Central memory CD8-positive, alpha-beta T cell (primary cell): ENCODE measurements around the gene ANKRD65.
A peak's percentile ranks its signal among the peaks of the same experiment; 100 is the strongest.

Experiments used
- ATAC-seq: fragments of 150-1000 bp; cut with Tn5 transposase; replicated peaks from 2 replicates; pipeline ENCODE4 v1.10.0; 2022; ENCODE audit warnings: mild to moderate bottlenecking, moderate FRiP score, moderate number of reproducible peaks; ENCODE audit not compliant: poor library complexity, severe bottlenecking; ENCODE audit errors: extremely low read depth
- DNase-seq, 2 donors: peaks; one replicate each; pipeline ENCODE4 v3.0.0; 2021; ENCODE audit warnings: low spot score in 2 of 2
- H3K27ac Mint-ChIP-seq: one replicate; pipeline ENCODE4 v1.8.0; 2022; ENCODE audit warnings: low read depth, mild to moderate bottlenecking, moderate library complexity, mixed read lengths
- H3K27me3 Mint-ChIP-seq: one replicate; pipeline ENCODE4 v1.8.0; 2022; ENCODE audit warnings: mixed read lengths
- H3K36me3 Mint-ChIP-seq: one replicate; pipeline ENCODE4 v1.8.0; 2022; ENCODE audit warnings: mild to moderate bottlenecking, moderate library complexity, mixed read lengths; ENCODE audit not compliant: insufficient read depth
- H3K4me1 Mint-ChIP-seq: one replicate; pipeline ENCODE4 v1.8.0; 2022; ENCODE audit warnings: mixed read lengths
- H3K4me3 Mint-ChIP-seq: one replicate; pipeline ENCODE4 v1.8.0; 2022; ENCODE audit warnings: mild to moderate bottlenecking, moderate library complexity, mixed read lengths
- H3K9me3 Mint-ChIP-seq: one replicate; pipeline ENCODE4 v1.8.0; 2022; ENCODE audit warnings: mixed read lengths

The ANKRD65 gene

GRCh38 chr1:1438531-1439381 lies 17.7 kb upstream of the ANKRD65 start:
- H3K4me1 Mint-ChIP-seq = no peaks in the 10 kb centered on the region
- H3K9me3 Mint-ChIP-seq = no peaks in the 10 kb centered on the region
- no peak overlapping the region for H3K27ac Mint-ChIP-seq
- H3K4me3 Mint-ChIP-seq = no peak overlapping the region
- H3K36me3 Mint-ChIP-seq = no peaks in the 10 kb centered on the region
- peaks cover 18% of the 10 kb centered on the region for H3K27me3 Mint-ChIP-seq
- no peak for ATAC-seq
- DNase-seq = no peak

GRCh38 chr1:1437904-1438376 lies 16.9 kb upstream of the ANKRD65 start:
- no peaks in the 10 kb centered on the region for H3K4me1 Mint-ChIP-seq
- no peak overlapping the region for H3K27ac Mint-ChIP-seq
- ATAC-seq (no peak), DNase-seq (no peak)
- H3K36me3 Mint-ChIP-seq = no peaks in the 10 kb centered on the region
- peaks cover 18% of the 10 kb centered on the region for H3K27me3 Mint-ChIP-seq
- no peak overlapping the region for H3K4me3 Mint-ChIP-seq
- no peaks in the 10 kb centered on the region for H3K9me3 Mint-ChIP-seq

GRCh38 chr1:1437033-1437903 lies 16.2 kb upstream of the ANKRD65 start:
- ATAC-seq = no peak
- Mint-ChIP-seq H3K9me3 (no peaks in the 10 kb centered on the region), H3K36me3 (no peaks in the 10 kb centered on the region), H3K4me3 (no peak overlapping the region), H3K27ac (no peak overlapping the region), H3K27me3 (peaks cover 25% of the 10 kb centered on the region), H3K4me1 (no peaks in the 10 kb centered on the region)
- no peak for DNase-seq

- no peaks in the 10 kb centered on the region for H3K9me3 Mint-ChIP-seq
- H3K27ac Mint-ChIP-seq = no peak overlapping the region
- ATAC-seq = no peak
- no peak for DNase-seq
- peaks cover 28% of the 10 kb centered on the region for H3K27me3 Mint-ChIP-seq
- no peaks in the 10 kb centered on the region for H3K36me3 Mint-ChIP-seq
- peak overlapping the region; percentile 40 for H3K4me3 Mint-ChIP-seq
- no peaks in the 10 kb centered on the region for H3K4me1 Mint-ChIP-seq
Observed at GRCh38 chr1:1436630-1437032, 15.6 kb upstream of the ANKRD65 start.

GRCh38 chr1:1435911-1436629 lies 15.0 kb upstream of the ANKRD65 start:
- Mint-ChIP-seq H3K4me3 (peak overlapping the region; percentile 40), H3K27me3 (peaks cover 28% of the 10 kb centered on the region), H3K27ac (no peak overlapping the region), H3K36me3 (no peaks in the 10 kb centered on the region), H3K4me1 (no peaks in the 10 kb centered on the region), H3K9me3 (no peaks in the 10 kb centered on the region)
- ATAC-seq = peak; percentile 18
- no peak for DNase-seq

- Mint-ChIP-seq H3K4me1 (no peaks in the 10 kb centered on the region), H3K4me3 (peak within 1 kb of the TSS; percentile 57), H3K36me3 (no peaks in the 10 kb centered on the region), H3K27me3 (peaks cover 28% of the 10 kb centered on the region), H3K27ac (no peak within 1 kb of the TSS), H3K9me3 (no peaks in the 10 kb centered on the region)
- peak in 1 of 2 donors; percentile 41 for DNase-seq
- peak; percentile 46 for ATAC-seq
Observed at GRCh38 chr1:1435106-1435903, 14.2 kb upstream of the ANKRD65 start, which contains the start of gene VWA1. Gene VWA1, plus strand, starts transcription at chr1:1435690. Its CDS starts 59 bp downstream, at chr1:1435749.

- Mint-ChIP-seq H3K27me3 (peaks cover 33% of the 10 kb centered on the region), H3K27ac (no peak overlapping the region), H3K4me3 (peak overlapping the region; percentile 57), H3K9me3 (no peaks in the 10 kb centered on the region), H3K36me3 (no peaks in the 10 kb centered on the region), H3K4me1 (no peaks in the 10 kb centered on the region)
- ATAC-seq (no peak), DNase-seq (no peak)
Observed at GRCh38 chr1:1434824-1435105, 13.7 kb upstream of the ANKRD65 start.

GRCh38 chr1:1434131-1434823 lies 13.2 kb upstream of the ANKRD65 start:
- Mint-ChIP-seq H3K27ac (no peak overlapping the region), H3K36me3 (no peaks in the 10 kb centered on the region), H3K27me3 (peaks cover 38% of the 10 kb centered on the region), H3K9me3 (no peaks in the 10 kb centered on the region), H3K4me3 (no peak overlapping the region), H3K4me1 (no peaks in the 10 kb centered on the region)
- no peak for DNase-seq
- no peak for ATAC-seq

- H3K9me3 Mint-ChIP-seq = no peaks in the 10 kb centered on the region
- no peak for ATAC-seq
- no peak overlapping the region for H3K4me3 Mint-ChIP-seq
- H3K36me3 Mint-ChIP-seq = no peaks in the 10 kb centered on the region
- DNase-seq = no peak
- H3K27me3 Mint-ChIP-seq = peaks cover 40% of the 10 kb centered on the region
- no peaks in the 10 kb centered on the region for H3K4me1 Mint-ChIP-seq
- H3K27ac Mint-ChIP-seq = no peak overlapping the region
Observed at GRCh38 chr1:1433804-1434130, 12.7 kb upstream of the ANKRD65 start.

- Mint-ChIP-seq H3K27ac (no peak overlapping the region), H3K27me3 (peaks cover 46% of the 10 kb centered on the region), H3K9me3 (no peaks in the 10 kb centered on the region), H3K4me1 (no peaks in the 10 kb centered on the region), H3K4me3 (no peak overlapping the region), H3K36me3 (no peaks in the 10 kb centered on the region)
- DNase-seq (no peak), ATAC-seq (no peak)
Observed at GRCh38 chr1:1432951-1433803, 12.1 kb upstream of the ANKRD65 start.
